Stimulated activated CD4-positive, alpha-beta T cell treated with anti-CD3 and anti-CD28 coated beads, Interleukin-15, amount 100 ng/mL, for 24 hours (primary cell): ENCODE measurements around the gene CD40.
"Not testable (repeated sequence)": the region's sequence is repeated elsewhere in the genome, so short reads cannot be mapped to it uniquely, and the experiment has no call there.

Experiments used
- DNase-seq: peaks from one replicate; pipeline ENCODE4 v3.0.0-alpha.2; 2020

The CD40 gene

GRCh38 chr20:46099491-46100287 is 18.4 kb upstream of the CD40 start:
- DNase-seq = peak; percentile 15

- DNase-seq = not testable (repeated sequence)
Observed at GRCh38 chr20:46100444-46100843, 17.7 kb upstream of the CD40 start.

GRCh38 chr20:46100988-46101387 is 17.1 kb upstream of the CD40 start:
- DNase-seq = no peak

GRCh38 chr20:46101957-46102356 is 16.2 kb upstream of the CD40 start:
- no peak for DNase-seq

GRCh38 chr20:46102940-46103339 is 15.2 kb upstream of the CD40 start:
- no peak for DNase-seq

- no peak for DNase-seq
Observed at GRCh38 chr20:46104262-46104661, 13.9 kb upstream of the CD40 start.

- DNase-seq = no peak
Observed at GRCh38 chr20:46107061-46107460, 11.1 kb upstream of the CD40 start.

GRCh38 chr20:46108435-46108841 is 9.7 kb upstream of the CD40 start:
- no peak for DNase-seq

GRCh38 chr20:46108976-46109375 is 9.1 kb upstream of the CD40 start:
- no peak for DNase-seq

- peak; percentile 53 for DNase-seq
Observed at GRCh38 chr20:46111028-46111835, 6.9 kb upstream of the CD40 start.

- no peak for DNase-seq
Observed at GRCh38 chr20:46111836-46112212, 6.3 kb upstream of the CD40 start.

- DNase-seq = no peak
Observed at GRCh38 chr20:46112430-46113112, 5.5 kb upstream of the CD40 start.

- DNase-seq = no peak
Observed at GRCh38 chr20:46113113-46113470, 5.0 kb upstream of the CD40 start.

- DNase-seq = no peak
Observed at GRCh38 chr20:46114449-46114848, 3.7 kb upstream of the CD40 start.

GRCh38 chr20:46118481-46119020 is 437 bp downstream of the CD40 start:
- peak; percentile 26 for DNase-seq

GRCh38 chr20:46119028-46119546 is 973 bp downstream of the CD40 start:
- DNase-seq = no peak

GRCh38 chr20:46119547-46119946 is 1.4 kb downstream of the CD40 start:
- DNase-seq = no peak

- DNase-seq = no peak
Observed at GRCh38 chr20:46120136-46120535, 2.0 kb downstream of the CD40 start.

GRCh38 chr20:46121184-46121930 is 3.2 kb downstream of the CD40 start:
- no peak for DNase-seq

- DNase-seq = no peak
Observed at GRCh38 chr20:46122071-46122470, 4.0 kb downstream of the CD40 start.

- DNase-seq = no peak
Observed at GRCh38 chr20:46122516-46123481, 4.7 kb downstream of the CD40 start.
